GM15510 (cell line): Measurements from ENCODE around the gene COL12A1.

Source experiments
- POLR2A ChIP-seq: IDR thresholded peaks from 3 replicates; pipeline ENCODE4 v1.6.1; 2011; ENCODE audit warnings: borderline replicate concordance; ENCODE audit not compliant: insufficient read length; ENCODE audit errors: extremely low read depth

Gene COL12A1

GRCh38 chr6:75204959-75205775, 686 bp downstream of the COL12A1 start:
- TF ChIP-seq POLR2A = no peak

GRCh38 chr6:75204217-75204958, 1.5 kb downstream of the COL12A1 start:
- TF ChIP-seq POLR2A = no peak

GRCh38 chr6:75203721-75204120, 2.1 kb downstream of the COL12A1 start:
- TF ChIP-seq POLR2A = no peak

DNA sequence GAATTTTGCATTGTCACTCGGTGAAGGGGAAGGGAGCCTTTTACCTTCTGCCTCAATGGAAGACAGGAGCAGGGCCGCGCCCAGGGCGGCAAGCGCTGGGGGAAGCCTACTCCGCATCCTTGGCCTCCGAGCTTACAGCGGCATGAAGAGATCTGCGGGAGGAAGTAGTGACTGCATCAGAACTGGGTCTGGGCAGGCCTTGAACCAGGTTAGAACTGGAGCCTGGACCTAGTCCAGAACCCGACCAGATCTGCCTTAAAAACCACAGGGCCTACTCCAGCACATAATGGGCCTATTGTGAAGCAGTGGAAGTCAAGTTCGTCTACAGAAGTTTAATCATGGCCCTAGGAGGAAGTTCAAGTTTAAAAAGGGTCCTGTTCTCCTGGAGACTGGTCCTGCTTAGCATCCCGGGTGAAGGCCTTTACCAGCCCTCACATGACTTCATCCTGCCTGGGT, 3.1 kb downstream of the COL12A1 start:
- no peak for TF ChIP-seq POLR2A

DNA sequence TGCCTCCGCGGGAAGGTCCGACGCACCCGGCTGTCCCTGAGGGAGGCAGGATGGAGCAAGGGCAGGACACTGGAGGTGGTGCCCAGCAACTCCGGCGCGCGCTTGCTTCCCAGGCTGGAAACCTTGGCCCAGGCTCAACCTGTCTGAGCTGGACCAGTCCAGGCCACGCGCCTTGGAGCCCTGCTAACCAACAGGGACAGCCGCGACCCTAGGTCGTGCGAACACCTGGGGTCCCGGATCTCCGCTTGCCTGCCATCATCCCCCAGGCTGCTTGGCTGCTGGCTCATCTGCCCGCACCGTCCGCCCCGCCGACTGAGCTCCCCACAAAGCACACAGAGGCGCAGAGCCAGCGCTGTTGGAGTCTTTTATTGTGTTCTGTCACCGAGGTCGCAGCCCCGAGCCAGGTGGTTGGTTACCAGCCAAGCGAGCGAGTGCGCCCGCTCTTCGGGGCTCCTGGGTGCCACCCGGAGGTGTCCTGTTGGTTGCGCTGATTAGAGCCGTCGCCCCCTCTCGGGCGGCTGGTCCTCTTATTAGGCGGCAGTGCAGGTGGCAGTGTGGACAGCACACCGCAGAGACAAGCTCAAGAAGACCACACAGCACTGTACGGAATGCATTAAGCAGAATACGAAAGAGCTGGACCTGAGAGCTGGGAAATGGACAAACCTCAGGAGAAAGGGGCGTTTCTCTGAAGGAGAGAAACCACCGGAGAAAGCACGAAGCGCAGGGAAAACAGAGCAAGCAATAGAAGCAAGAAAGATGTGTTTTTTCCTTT, 3.8 kb downstream of the COL12A1 start:
- TF ChIP-seq POLR2A = no peak

GRCh38 chr6:75201021-75201420, 4.8 kb downstream of the COL12A1 start:
- TF ChIP-seq POLR2A = no peak

GRCh38 chr6:75199889-75200288, 6.0 kb downstream of the COL12A1 start:
- TF ChIP-seq POLR2A = no peak

GRCh38 chr6:75196081-75196687, 9.7 kb downstream of the COL12A1 start:
- TF ChIP-seq POLR2A = no peak

DNA sequence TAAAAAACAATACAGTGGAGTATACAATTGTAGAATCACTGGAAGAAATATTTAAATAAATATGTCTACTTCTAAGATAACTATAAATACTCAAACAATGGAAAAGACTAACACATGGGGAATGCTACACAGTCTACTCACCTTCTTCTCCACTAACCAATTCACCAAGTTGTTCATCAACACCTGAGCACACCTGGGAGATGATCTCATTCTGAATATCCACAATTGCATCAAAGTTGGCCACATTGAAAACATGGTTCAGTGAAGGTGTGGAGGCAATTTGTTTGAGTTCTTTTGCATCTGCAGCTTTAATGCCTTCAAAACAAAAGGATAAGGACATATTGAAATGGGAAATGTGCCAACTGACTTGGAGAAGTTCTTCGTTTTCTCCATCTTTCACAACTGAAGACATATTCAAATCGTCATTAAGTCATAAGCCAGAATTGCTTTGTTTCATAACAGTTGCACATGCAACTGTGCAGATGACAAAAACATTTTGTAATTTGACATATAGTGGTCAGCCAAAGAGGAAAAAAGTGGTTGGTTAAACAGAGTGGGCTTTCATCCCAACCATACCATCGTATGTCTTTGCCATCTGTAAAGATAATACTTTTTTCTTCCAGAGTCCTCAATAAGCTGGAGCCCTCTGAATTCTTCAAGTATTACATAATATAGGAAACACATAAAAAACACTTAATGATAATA, 17.5 kb downstream of the COL12A1 start:
- no peak for TF ChIP-seq POLR2A

GRCh38 chr6:75183099-75183541, 22.7 kb downstream of the COL12A1 start:
- no peak for TF ChIP-seq POLR2A

DNA sequence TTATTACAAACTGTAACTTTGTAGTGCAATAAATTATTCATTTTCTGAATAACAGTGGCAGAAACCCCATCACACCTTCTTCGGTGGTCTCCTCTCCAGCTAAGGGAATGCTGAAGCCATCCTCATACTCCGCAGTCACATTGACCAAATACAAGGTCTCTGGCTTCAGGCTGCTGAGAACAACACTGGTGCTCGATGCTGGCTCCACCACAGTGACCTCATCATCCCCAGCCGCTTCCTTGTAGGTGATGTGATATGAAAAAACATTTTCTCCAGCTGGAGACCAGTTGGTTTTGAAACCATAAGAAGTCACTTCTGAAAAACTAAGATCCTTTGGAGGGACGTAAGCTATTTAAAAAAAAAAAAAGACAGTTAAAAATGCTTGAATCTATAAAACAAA, 25.0 kb downstream of the COL12A1 start:
- TF ChIP-seq POLR2A = no peak

- TF ChIP-seq POLR2A = no peak
These were observed 27.1 kb downstream of the COL12A1 start for GRCh38 chr6:75178757-75179156.

GRCh38 chr6:75176076-75176582, 29.7 kb downstream of the COL12A1 start:
- TF ChIP-seq POLR2A = no peak

DNA sequence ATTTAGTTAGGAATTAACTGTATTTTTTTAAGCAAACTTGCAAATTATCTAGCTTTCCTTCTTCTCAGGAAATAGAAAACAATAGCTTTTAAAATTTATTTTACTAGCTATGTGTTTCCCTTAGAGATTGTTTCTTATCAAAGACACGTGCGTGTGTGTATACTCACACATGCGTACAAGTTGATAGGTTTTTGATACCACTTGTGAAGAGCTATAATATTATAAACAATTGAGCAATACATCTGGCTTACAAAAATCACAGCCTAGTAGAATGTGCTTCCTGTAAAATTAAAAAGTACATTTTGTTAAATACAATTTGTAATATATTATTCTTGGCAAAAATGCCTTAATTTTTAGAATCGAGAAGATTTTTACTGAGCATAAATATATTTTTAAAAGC, 33.9 kb downstream of the COL12A1 start:
- TF ChIP-seq POLR2A = no peak
